HG03135 (cell line): ENCODE results near the gene CNTNAP2.

Experiments used
- ATAC-seq: cut with Tn5 transposase; IDR thresholded peaks from one replicate; pipeline ENCODE4 v1.9.1; 2021; ENCODE audit warnings: mild to moderate bottlenecking, moderate library complexity; ENCODE audit not compliant: unreplicated experiment

The CNTNAP2 gene

DNA sequence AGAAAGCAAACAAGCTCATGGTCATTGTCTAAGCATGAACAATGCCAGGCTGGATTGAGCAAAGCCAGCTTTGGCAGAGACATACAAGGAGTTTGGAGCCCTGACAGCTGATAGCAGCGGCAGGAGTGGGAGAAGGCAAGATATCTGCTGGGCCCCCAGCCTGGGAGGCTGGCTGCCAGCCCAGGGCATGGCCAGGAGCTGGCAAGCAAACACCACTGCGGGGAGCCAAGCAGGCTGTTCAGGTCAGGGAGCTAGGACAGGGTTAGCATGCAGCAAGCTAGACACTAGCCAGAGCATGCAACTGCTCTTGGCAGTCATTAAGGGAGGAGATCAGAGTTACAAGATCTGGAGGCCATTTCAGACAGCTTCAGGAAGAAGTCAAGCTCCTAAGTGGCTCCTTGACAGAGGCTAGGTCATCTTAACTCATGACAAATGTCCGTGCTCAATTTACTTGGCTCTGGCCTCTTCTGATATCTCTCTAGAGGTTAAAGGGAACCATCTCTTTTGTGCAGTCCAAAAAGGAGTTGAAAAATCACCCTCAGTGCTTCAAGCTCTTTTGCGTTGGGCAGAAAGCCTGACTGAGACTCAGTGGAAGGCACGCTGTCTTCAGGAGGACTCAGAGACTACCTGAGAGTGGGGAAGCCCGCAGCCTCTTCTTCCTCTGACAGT, 2037.1 kb downstream of the CNTNAP2 start:
- no peak for ATAC-seq

DNA sequence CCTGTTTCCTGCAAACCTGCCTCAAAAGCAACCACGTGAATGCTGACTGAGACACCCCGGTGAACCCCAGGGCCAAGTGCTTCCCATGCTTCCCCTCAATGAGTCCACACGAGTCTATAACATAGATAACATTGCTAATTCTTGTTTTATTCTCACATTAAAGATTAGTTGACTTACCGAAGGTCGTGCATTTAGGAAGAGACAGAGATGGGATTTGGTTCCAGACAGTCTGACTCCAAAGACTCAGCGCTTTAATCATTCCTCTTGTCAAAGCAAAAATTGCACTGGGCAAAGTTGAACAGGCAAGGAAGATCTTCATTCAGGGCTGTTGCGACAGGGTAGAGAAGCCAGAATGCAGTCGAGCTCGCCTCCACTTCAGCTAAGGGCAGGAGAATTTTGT, 2038.4 kb downstream of the CNTNAP2 start:
- no peak for ATAC-seq

DNA sequence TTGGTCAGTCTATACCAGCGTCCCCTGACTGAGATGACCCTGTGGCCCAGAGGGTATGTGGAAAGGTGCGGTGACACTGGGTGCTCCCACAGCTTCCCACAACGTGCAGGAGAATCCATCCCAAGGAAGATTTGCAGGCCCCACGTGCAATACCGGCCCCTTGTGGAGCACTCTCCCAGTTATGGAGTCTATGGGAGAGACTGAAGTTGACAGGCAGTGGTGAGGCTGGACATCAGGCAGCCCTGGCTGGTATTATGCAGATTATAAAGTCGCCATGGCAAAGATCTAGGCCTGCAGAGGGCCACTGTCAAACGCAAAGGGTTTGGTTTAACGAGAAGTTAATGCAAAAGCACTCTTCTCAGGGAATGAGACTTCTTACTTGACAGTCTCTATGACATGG, 2039.2 kb downstream of the CNTNAP2 start:
- no peak for ATAC-seq

DNA sequence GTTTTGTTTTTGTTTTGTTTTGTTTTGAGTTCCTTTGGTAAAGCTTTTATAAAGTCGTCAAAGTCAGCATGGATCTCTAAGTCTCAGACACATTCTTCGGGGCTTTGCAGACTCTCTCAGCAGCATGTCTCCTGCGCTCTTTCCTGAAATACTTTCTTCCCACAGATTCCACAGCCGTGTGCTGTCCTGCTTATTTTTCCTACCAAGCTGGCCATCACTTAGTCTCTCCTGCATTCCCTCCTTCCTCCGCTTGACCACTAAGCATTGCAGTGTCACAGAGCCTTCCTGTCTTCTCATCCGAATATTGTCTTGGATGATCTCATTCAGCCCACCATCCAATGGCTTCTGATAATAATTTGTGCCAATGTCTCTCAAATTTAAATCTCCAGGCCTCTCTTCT, 2039.6 kb downstream of the CNTNAP2 start:
- ATAC-seq: no peak

DNA sequence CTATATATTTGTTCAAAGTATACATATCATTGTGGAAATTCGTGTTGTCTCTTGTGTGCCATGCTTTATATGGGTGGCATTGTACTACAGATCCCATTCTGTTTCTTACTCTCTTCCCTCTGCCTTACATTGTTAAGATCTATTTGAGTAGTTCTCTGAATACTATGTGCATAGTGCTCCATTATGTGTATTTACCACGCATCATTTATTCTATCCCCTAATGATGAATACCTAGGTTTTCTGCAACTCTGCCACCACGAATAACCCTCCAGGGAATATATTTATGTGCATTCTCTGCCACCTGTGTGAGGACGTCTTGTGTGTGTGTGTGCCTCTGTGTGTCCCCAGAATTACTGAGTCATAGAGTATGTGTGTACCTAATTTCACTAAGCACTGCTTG, 2042.7 kb downstream of the CNTNAP2 start:
- no peak for ATAC-seq

GRCh38 chr7:148161776-148162175, 2045.2 kb downstream of the CNTNAP2 start:
- ATAC-seq: no peak

GRCh38 chr7:148162808-148163207, 2046.2 kb downstream of the CNTNAP2 start:
- no peak for ATAC-seq

DNA sequence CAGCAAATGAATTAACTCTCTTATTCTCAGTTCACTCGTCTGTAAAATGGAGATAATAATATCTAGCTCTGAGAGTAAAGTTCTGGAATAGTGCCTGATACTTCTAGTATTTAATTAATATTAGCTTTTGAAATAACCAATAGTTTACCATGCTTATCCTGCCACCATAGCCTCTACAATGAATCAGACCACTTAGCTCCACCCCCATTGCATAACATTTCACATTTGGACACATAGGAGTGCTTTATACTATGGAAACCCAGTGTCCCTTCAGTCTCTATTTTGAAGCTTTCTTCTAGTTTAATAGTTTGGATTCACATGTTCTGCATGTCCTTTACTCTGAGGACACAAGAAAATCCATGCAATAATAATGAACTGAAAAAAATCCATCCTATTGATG, 2046.6 kb downstream of the CNTNAP2 start:
- ATAC-seq: no peak

DNA sequence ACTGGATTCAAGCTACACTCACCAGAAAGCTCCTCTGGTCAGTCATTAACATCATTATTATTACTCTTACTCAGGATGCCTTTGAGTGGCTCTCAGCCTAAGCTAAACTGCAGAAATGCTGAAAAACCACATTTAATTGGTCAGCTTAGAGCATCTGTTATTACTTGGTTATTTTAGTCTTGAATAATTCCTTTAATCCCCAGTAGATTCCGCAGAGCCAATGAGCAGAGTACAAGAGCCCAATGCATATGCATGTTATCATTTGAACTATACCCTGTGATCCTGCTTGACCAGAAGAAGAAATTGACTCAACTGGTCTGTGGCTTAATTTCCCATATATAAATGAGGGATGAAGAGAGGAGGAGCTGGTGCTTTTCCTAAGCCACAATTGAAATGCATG, 2056.3 kb downstream of the CNTNAP2 start:
- no peak for ATAC-seq

- ATAC-seq: no peak
These were observed 2056.8 kb downstream of the CNTNAP2 start for GRCh38 chr7:148173369-148173768.

GRCh38 chr7:148174376-148174775, 2057.8 kb downstream of the CNTNAP2 start:
- no peak for ATAC-seq

GRCh38 chr7:148175512-148175911, 2058.9 kb downstream of the CNTNAP2 start:
- ATAC-seq: no peak

GRCh38 chr7:148177972-148178371, 2061.4 kb downstream of the CNTNAP2 start:
- ATAC-seq: no peak

DNA sequence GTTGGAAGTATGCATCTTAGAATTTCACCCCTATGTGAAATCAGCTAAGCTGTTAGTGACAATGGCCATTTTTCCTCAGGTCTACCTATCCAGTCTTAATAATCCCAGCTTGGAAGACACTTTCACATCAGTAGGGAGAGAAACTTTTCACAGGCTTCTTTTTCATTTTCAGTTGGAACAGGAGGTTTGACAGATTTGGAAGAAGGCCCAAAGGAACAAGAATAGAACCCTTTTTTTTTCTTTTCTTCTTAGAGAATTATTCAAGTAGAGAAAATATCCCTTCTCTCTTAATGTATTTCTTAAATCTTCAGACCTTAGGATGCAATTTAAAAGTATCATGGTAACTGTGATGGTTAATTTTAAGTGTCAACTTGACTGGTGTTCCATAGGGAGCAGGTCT, 2063.5 kb downstream of the CNTNAP2 start:
- ATAC-seq: no peak

DNA sequence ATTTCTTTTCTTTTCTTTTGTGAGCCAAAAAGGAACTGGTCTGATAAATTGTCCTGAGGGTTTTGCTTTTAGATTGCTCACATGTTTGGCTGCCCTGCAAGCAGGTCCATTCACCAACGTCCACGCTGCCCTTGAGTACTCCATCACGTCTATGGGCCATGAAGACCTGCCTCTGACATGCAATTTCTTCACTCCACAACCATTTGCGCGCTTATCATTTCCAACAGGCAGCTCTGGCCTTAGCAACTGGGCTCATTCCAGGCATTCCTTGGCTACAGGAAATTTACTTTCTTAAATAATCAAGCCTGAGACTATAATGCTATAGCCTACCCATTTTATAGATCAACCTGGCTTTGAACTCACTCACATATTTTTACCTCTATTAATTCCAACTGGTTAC, 2065.7 kb downstream of the CNTNAP2 start:
- no peak for ATAC-seq

DNA sequence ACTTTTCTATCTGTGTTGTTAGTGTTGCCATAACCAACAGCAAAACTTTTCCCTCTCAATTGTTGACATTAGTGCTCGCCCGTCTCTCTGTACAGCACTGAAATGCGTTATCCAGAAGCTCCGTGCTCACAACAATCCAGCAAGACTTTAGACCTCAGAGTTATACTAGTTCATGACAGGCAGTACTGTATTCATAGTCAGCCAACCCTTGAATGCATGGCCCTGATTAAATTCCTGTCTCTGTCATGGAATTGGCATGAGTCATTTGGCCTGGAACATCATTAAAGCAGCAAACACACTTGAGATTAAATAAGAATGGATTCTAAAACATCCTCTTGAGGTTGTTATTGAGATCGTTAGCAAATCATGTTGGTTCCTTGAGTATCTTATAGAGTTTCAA, 2068.4 kb downstream of the CNTNAP2 start:
- no peak for ATAC-seq

DNA sequence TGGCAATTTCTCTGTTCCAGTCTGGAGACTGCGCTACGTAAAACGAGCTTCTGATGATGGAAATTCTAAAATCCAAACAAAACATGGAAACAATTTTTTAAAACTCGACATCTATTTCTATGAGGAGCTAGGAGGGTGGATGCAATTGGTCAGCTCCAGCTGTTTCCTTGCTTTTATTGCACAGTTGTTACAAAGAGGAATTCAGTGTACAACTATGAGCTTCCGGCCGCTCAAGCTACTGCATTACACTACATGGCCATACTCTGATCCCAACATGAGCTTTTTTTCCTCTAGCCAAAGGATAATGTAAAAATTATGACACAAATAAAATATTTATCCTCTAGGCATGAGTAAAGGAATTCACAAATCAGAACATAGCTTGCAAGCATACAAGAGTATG, 2070.9 kb downstream of the CNTNAP2 start:
- no peak for ATAC-seq

- ATAC-seq: no peak
These were observed 2074.9 kb downstream of the CNTNAP2 start for GRCh38 chr7:148191391-148192065.

GRCh38 chr7:148192491-148192890, 2075.9 kb downstream of the CNTNAP2 start:
- ATAC-seq: no peak

DNA sequence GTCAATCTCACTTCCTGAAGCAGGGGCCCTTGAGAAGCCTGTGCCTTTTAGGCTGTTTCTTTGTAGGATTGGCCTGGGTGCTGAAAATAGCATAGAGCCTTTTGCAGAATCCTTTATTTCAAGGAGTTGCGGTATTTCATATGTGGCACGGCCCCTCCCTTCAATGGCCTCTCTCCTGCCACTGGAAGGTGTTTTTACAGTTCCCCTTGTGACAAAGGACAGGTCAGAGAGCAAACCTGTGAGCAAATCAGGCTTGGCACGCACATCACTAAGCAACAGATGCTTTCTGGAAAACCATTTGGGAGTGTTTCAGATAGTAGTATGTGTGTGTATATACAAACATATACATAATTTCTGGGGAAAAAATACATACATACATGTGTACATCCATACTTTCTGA, 2085.4 kb downstream of the CNTNAP2 start:
- ATAC-seq: no peak

DNA sequence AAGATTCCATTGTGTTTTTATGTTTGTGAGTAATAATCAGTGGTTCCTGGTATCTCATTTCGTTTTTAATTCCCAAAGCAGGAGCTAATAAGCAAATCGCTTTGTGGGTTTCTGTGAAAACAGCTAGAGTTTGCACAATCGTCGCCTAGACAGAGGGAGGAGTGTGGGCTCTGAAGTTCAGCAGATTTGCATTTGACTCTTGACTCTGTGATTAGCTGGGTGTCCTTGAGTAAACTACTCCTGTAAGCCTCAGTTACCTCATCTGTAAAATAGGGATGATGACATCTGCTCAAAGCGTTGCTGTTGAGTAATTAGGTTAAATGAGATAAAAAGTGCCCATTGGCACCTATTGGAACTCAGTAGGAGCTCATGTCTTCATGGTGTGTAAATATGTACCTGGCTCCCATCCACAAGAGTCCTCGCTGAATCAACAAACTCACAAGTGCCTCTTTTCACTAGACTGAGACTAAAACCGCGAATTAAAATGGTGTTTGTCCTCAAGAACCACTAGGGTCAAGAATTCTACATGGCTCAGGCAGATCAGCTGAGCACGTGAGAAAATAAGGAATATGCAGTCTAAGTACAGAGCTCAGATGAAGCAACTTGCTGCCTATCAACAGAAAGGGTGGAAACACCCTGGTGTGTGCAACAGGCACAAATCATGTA, 2088.2 kb downstream of the CNTNAP2 start:
- no peak for ATAC-seq

DNA sequence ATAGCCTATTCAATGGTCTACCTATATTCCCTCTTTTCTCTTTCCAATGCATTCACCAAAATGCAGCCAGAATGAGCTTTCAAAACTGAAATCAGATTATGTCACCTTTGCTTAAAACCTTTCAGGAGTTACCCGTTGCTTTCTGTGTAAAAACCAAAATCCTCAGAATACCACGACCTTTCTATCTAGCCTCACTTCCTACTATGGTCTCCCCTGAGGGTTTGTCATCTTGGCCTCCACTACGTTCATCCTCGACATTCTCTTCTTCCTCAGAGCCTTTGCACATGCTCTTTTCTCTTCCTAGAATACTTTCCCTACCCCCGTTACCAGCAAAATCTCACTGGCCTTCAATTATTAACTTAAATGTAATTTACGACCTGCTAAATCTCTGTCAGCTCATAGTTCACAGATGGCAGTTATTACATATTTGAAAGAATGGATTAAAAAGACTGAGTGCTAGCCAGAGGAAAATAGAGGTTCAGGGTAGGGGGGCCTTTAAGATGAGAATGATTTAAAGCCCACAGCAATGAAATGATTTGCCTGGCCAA, 2093.1 kb downstream of the CNTNAP2 start:
- ATAC-seq: no peak
